Measurements from ENCODE around the gene MED27. TPM values are rescaled to one million over a fixed set of nuclear protein-coding genes. Genes with fewer than 3 reads are reported as not detected.
A peak's percentile ranks its signal among the peaks of the same experiment; 100 is the strongest.

MED27 gene
- total RNA-seq, 1 experiment from 2014 or later: 30.4 TPM

- H3K4me1 ChIP-seq: no peaks in the 10 kb centered on the region
- Mint-ChIP-seq H3K4me3 (ENCODE audit: unreplicated experiment) (no peak overlapping the region), H3K9me3 (ENCODE audit: unreplicated experiment) (no peaks in the 10 kb centered on the region), H3K27me3 (ENCODE audit: insufficient read depth, unreplicated experiment) (no peaks in the 10 kb centered on the region), H3K27ac (ENCODE audit: unreplicated experiment) (no peak overlapping the region), H3K36me3 (ENCODE audit: insufficient read depth, unreplicated experiment) (no peaks in the 10 kb centered on the region), H3K4me1 (ENCODE audit: low read depth, unreplicated experiment) (no peaks in the 10 kb centered on the region)
- peak in 1 of 2 experiments; percentile 36 for DNase-seq
- H3K9me3 ChIP-seq: no peaks in the 10 kb centered on the region
- no peaks in the 10 kb centered on the region for H3K27me3 ChIP-seq (replicated peaks; ENCODE audit: control insufficient read depth, insufficient read depth, low read length)
- no TSS peak for BruUV-seq (replicated peaks)
- peak in 1 of 2 experiments; percentile 64 for TF ChIP-seq CTCF (IDR thresholded peaks at IDR 0.05; ENCODE audit: insufficient read depth in 1 of 2, low read depth in 1 of 2, low read length in 1 of 2, severe bottlenecking in 1 of 2, unreplicated experiment in 1 of 2)
- no peak overlapping the region for H3K4me3 ChIP-seq (ENCODE audit: low read depth, low read length)
- intact Hi-C loops (cut with micrococcal nuclease; ENCODE audit: unreplicated experiment): loop anchor here (1.0 kb wide), 1 partner anchor 192 kb away; no protein-coding TSS in a partner anchor
- H3K36me3 ChIP-seq (ENCODE audit: control insufficient read depth, insufficient read depth, low read length): no peaks in the 10 kb centered on the region
- POLR2A ChIA-PET: no interaction called here
- CTCF ChIA-PET: interaction anchor here (1.0 kb wide), 1 partner anchor 282 kb away, joined by 5 read pairs; no protein-coding TSS in a partner anchor
Measured at GRCh38 chr9:131954299-131954698, 125.4 kb downstream of the MED27 start.

GRCh38 chr9:131951905-131952304, 127.8 kb downstream of the MED27 start:
- no peaks in the 10 kb centered on the region for H3K36me3 ChIP-seq (ENCODE audit: control insufficient read depth, insufficient read depth, low read length)
- POLR2A ChIA-PET: no interaction called here
- Mint-ChIP-seq H3K4me3 (ENCODE audit: unreplicated experiment) (no peak overlapping the region), H3K27ac (ENCODE audit: unreplicated experiment) (no peak overlapping the region), H3K9me3 (ENCODE audit: unreplicated experiment) (no peaks in the 10 kb centered on the region), H3K4me1 (ENCODE audit: low read depth, unreplicated experiment) (no peaks in the 10 kb centered on the region), H3K27me3 (ENCODE audit: insufficient read depth, unreplicated experiment) (no peaks in the 10 kb centered on the region), H3K36me3 (ENCODE audit: insufficient read depth, unreplicated experiment) (no peaks in the 10 kb centered on the region)
- intact Hi-C loops (cut with micrococcal nuclease; ENCODE audit: unreplicated experiment): no loop called here
- no TSS peak for BruUV-seq (replicated peaks)
- no peaks in the 10 kb centered on the region for H3K27me3 ChIP-seq (replicated peaks; ENCODE audit: control insufficient read depth, insufficient read depth, low read length)
- DNase-seq: no peak
- H3K4me3 ChIP-seq (ENCODE audit: low read depth, low read length): no peak overlapping the region
- no peaks in the 10 kb centered on the region for H3K9me3 ChIP-seq
- TF ChIP-seq CTCF (IDR thresholded peaks at IDR 0.05; ENCODE audit: insufficient read depth in 1 of 2, low read depth in 1 of 2, low read length in 1 of 2, severe bottlenecking in 1 of 2, unreplicated experiment in 1 of 2): no peak
- no peaks in the 10 kb centered on the region for H3K4me1 ChIP-seq
- CTCF ChIA-PET: interaction anchor here (0.6 kb wide), 1 partner anchor 210 kb away, joined by 4 read pairs; the partner anchor contains the start of gene NTNG2

- no peaks in the 10 kb centered on the region for H3K9me3 Mint-ChIP-seq (ENCODE audit: unreplicated experiment)
- no peaks in the 10 kb centered on the region for H3K4me1 Mint-ChIP-seq (ENCODE audit: low read depth, unreplicated experiment)
- no peaks in the 10 kb centered on the region for H3K27me3 ChIP-seq (replicated peaks; ENCODE audit: control insufficient read depth, insufficient read depth, low read length)
- H3K27ac Mint-ChIP-seq (ENCODE audit: unreplicated experiment): no peak overlapping the region
- CTCF ChIA-PET: no interaction called here
- H3K9me3 ChIP-seq: no peaks in the 10 kb centered on the region
- H3K27me3 Mint-ChIP-seq (ENCODE audit: insufficient read depth, unreplicated experiment): no peaks in the 10 kb centered on the region
- no TSS peak for BruUV-seq (replicated peaks)
- TF ChIP-seq CTCF (IDR thresholded peaks at IDR 0.05; ENCODE audit: insufficient read depth in 1 of 2, low read depth in 1 of 2, low read length in 1 of 2, severe bottlenecking in 1 of 2, unreplicated experiment in 1 of 2): no peak
- H3K4me1 ChIP-seq: no peaks in the 10 kb centered on the region
- H3K36me3 Mint-ChIP-seq (ENCODE audit: insufficient read depth, unreplicated experiment): no peaks in the 10 kb centered on the region
- DNase-seq: no peak
- H3K36me3 ChIP-seq (ENCODE audit: control insufficient read depth, insufficient read depth, low read length): no peaks in the 10 kb centered on the region
- intact Hi-C loops (cut with micrococcal nuclease; ENCODE audit: unreplicated experiment): no loop called here
- POLR2A ChIA-PET: no interaction called here
- H3K4me3 Mint-ChIP-seq (ENCODE audit: unreplicated experiment): no peak overlapping the region
- H3K4me3 ChIP-seq (ENCODE audit: low read depth, low read length): no peak overlapping the region
Measured at GRCh38 chr9:131951155-131951554, 128.5 kb downstream of the MED27 start.
